Esophagus (tissue), 2 donors: ENCODE data around the gene DLL4. TPM values are rescaled to one million over a fixed set of nuclear protein-coding genes. Genes with fewer than 3 reads are reported as not detected.

Experiments used
- polyA plus RNA-seq, 2 donors: library from polyadenylated mRNA; stranded (reverse); fragments of 200-250 nt; gene quantifications; one replicate each; pipeline ENCODE4 v1.2.3, GENCODE V29; 2013
- donor health status: healthy with polysubstance abuse.
- donor health status: Bipolar disorder and iron deficiency.

Gene DLL4
- polyA plus RNA-seq, 2 donors, result 1.8 to 1.9 TPM

Other genes starting within 250 kb of the DLL4 start
- 1 to 10 TPM; 2.5 to 5.9 TPM for gene RAD51, start 234.2 kb upstream of the DLL4 start, polyA plus RNA-seq
- 10 to 100 TPM; 18.0 to 21.6 TPM for gene RMDN3, start 174.1 kb upstream of the DLL4 start, polyA plus RNA-seq
- 10 to 100 TPM; 42.9 to 87.9 TPM for gene GCHFR, start 165.3 kb upstream of the DLL4 start, polyA plus RNA-seq
- gene C15orf62, start 159.4 kb upstream of the DLL4 start, polyA plus RNA-seq, result 10 to 100 TPM; 21.3 to 71.9 TPM
- 10 to 100 TPM; 22.5 to 45.5 TPM for gene ZFYVE19, start 122.3 kb upstream of the DLL4 start, polyA plus RNA-seq
- gene DNAJC17, start 121.9 kb upstream of the DLL4 start, polyA plus RNA-seq, result 10 to 100 TPM; 51.3 to 88.1 TPM
- under 1 TPM; 0.21 to 0.37 TPM for gene PPP1R14D, start 100.6 kb upstream of the DLL4 start, polyA plus RNA-seq
- gene SPINT1, start 85.3 kb upstream of the DLL4 start, polyA plus RNA-seq, result 100 to 1,000 TPM; 161 to 191 TPM
- gene RHOV, start 55.1 kb upstream of the DLL4 start, polyA plus RNA-seq, result 100 to 1,000 TPM; 137 to 138 TPM
- gene VPS18, start 34.9 kb upstream of the DLL4 start, polyA plus RNA-seq, result 1 to 10 TPM; 6.8 to 7.6 TPM
- gene CHAC1, start 24.1 kb downstream of the DLL4 start, polyA plus RNA-seq, result 10 to 100 TPM; 21.1 to 70.9 TPM
- gene INO80, start 186.9 kb downstream of the DLL4 start, polyA plus RNA-seq, result 10 to 100 TPM in 1 of 2 donors, 1 to 10 TPM in 1; 4.6 to 11.0 TPM